Stimulated activated CD4-positive, alpha-beta T cell treated with anti-CD3 and anti-CD28 coated beads, Interleukin-1b, Interleukin-23, amount 100 ng/mL, for 24 hours (primary cell): ENCODE data around the gene ASTN2.
"Not testable (repeated sequence)": the region's sequence is repeated elsewhere in the genome, so short reads cannot be mapped to it uniquely, and the experiment has no call there.

Source experiments
- DNase-seq, 4 experiments: peaks; one replicate each; pipeline ENCODE4 v3.0.0-alpha.2; 2020; ENCODE audit warnings: low read depth in 4 of 4, low spot score in 1 of 4

Gene ASTN2

GRCh38 chr9:116471944-116472506, 942.8 kb downstream of the ASTN2 start:
- no peak for DNase-seq

- no peak for DNase-seq
Observed at GRCh38 chr9:116471093-116471906, 943.6 kb downstream of the ASTN2 start.

DNA sequence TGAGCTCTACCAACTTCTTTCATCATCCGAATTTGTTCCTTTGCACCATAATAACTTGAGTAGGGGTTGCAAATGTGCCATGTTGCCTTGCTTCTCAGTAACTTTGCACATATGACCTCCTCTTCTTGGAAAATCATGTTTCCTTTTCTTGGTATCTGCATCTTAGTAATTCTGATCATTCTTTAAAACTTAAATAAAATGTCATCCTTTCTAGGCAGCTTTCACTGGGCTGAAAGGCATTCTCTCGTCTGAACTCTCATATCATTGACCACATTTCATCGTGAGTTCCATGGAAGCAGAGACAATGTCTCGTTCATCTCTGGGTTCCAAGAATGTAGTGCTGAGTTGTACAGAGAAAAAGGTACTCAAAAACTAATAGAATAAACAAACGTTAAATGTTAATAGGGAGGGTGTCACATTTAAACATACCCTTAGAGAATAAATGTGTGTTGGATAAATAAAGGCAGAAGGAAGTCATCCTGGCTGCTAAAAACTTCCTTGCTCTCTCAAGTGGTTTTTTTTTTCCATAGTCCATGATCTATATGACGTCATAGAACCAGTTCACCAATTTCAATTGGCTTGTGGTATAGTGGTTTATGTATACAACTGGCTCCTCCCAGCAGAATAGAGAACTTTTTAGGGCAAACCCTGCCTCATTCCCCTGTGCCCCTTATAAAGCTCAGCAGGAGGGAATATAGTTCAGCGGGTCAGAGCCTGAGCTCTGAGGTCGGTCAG, 945.9 kb downstream of the ASTN2 start:
- DNase-seq, result no peak

DNA sequence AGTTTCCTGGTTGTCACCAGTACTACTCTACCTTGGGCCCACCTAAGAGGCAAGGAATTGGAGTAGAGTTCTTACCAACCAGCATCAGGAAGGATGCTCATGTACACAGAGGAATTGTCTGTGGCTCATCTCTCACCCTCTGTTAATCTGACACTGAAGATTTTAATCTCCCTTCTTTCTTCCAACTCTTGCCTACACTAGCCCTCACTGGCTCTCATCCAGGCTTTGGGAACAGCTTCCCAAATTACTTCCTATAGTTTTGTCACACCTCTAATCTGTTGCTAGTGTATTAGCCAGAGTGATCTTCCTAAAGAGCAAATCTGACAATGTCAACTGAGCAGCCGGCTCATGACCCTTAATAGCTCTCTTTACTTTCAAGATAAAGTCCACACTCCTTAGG, 946.5 kb downstream of the ASTN2 start:
- DNase-seq, result no peak

- no peak for DNase-seq
Observed at GRCh38 chr9:116467740-116468351, 947.0 kb downstream of the ASTN2 start.

GRCh38 chr9:116466271-116467235, 948.3 kb downstream of the ASTN2 start:
- no peak for DNase-seq

GRCh38 chr9:116465576-116466270, 949.1 kb downstream of the ASTN2 start:
- DNase-seq, result no peak

GRCh38 chr9:116464987-116465571, 949.8 kb downstream of the ASTN2 start:
- DNase-seq, result no peak

- no peak for DNase-seq
Observed at GRCh38 chr9:116464423-116464822, 950.4 kb downstream of the ASTN2 start.

DNA sequence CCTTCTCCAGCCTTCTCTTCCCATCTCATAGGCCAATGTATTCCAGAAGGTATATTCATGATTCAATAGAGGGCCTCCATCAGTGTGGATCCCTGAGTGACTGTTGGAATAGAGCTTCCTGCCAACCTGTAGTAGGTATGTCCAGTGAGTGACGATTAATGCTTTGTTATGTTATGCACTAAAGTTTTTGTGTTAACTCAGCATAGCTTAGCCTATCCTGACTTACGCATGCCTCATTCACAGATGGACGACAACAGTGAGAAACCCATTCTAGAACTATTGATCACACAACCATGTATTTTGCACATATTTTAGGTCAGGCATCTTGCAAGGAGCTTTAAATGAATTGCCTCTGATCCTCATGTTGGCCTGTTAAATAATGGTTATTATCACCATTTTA, 953.2 kb downstream of the ASTN2 start:
- DNase-seq, result no peak

DNA sequence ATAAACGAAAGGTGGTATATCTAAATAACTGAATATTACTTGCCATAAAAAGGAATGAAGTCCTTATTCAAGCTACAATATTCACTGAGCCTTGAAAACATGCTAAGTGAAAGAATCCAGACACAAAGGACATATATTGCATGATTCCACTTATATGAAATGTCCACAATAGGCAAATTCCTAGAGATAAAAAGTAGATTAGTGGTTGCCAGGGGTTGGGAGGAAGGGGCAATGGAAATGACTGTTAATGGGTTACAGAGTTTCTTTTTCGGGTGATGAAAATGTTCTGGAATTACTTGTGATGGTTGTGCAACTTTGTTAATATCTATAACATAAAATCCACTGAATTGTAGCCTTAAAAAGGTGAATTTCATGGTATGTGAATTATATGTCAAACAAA, 954.8 kb downstream of the ASTN2 start:
- DNase-seq, result no peak

DNA sequence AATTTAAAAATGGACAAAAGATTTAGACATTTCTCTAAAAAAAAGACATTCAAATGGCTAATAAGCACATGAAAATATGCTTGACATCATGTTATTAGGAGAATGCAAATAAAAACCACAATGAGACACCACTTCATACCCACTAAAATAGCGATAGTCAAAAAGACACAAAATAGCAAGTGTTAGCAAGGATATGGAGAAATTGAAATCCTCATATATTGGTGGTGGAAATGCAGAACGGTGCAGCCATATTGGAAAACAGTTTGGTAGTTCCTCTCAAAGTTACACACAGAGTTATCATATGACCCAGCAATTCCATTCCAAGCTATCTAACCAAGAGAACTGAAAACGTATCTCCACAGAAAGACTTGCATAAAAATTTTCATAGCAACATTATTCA, 955.3 kb downstream of the ASTN2 start:
- no peak for DNase-seq

GRCh38 chr9:116456490-116457088, 958.3 kb downstream of the ASTN2 start:
- no peak for DNase-seq

DNA sequence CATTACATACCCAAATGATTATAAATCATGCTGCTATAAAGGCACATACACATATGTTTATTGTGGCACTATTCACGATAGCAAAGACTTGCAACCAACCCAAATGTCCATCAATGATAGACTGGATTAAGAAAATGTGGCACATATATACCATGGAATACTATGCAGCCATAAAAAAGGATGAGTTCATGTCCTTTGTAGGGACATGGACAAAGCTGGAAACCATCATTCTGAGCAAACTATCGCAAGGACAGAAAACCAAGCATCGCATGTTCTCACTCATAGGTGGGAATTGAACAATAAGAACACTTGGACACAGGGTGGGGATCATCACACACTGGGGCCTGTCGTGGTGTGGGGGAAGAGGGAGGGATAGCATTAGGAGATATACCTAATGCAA, 960.3 kb downstream of the ASTN2 start:
- DNase-seq, result not testable (repeated sequence)

DNA sequence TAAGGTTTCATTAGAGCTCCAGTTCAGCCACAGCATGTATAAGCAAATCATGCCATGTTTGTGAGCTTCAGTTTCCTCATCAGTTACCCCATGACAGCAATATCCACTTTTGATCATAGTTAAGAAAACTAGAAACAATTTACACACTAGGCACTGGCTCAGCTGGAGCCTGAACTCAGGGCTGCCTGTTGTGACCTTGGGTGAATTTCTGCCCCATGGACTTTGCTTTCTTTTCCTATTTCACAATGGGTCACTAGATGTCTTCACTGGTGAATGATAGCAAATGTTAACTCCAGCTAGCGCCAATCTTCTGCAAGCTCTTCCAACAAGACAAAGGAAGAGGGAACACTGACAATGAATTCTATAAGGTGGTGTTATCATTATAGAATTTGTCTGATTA, 961.1 kb downstream of the ASTN2 start:
- no peak for DNase-seq

DNA sequence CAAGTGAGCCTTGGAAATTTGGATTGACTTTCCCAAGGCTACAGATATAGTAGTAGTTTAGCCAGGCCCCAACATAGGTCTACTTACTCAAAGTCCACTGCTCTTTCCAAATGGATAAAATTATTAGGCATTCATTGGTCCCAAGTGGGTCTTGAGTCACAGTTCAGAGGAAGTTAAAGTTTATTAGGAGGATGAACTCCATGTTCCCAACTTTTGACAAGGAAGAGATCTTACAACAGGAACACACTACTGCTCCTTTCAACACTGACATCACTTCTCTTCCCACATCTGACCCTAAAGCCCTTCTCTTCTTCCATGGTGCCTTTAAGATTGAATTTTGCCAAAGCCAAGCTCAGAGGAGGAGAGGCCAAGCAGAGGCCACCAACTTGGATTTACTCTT, 962.2 kb downstream of the ASTN2 start:
- DNase-seq, result no peak

- no peak for DNase-seq
Observed at GRCh38 chr9:116452227-116452626, 962.6 kb downstream of the ASTN2 start.

DNA sequence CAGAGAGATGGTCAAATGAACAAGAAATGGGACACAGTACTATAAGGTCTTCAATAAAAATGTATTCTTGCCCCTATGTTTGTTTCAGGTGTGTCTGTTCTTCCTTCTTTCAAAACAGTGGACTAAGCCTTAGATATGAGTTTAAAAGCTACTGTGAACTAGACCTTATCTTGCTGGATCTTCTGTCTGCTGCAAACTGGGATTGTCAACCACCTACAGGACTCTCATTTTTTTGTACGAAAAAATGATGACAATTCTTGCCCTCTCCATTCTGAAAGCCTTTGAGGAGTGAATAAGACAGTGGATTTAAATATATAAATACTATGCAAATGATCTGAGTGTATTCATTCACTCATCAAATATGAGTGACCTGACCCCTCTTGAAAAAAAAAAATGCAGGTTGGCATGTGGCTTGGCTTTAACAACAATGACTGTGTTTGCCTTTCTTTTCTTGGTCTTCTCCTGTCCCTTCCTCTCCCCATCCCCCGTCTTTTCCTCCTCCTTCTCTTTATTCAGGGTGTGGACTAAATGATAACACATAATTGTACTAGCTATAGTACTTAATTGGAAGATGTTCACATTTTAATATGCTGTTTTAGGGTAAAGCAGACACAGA, 963.2 kb downstream of the ASTN2 start:
- no peak for DNase-seq
